Prostate gland (tissue), 2 donors: ENCODE results near the gene ZSCAN21. TPM values are rescaled to one million over a fixed set of nuclear protein-coding genes. Genes with fewer than 3 reads are reported as not detected.
A peak's percentile ranks its signal among the peaks of the same experiment; 100 is the strongest.

Source experiments
- DNase-seq: peaks from one replicate; pipeline ENCODE4 v3.0.0-alpha.2; 2019; ENCODE audit warnings: low spot score
- H3K27ac ChIP-seq, 2 donors: fragments of 200-600 bp; sonication (generic); 2 replicates each; pipeline ENCODE4 v1.5.1; 2017 to 2019
- H3K27me3 ChIP-seq: fragments of 200-600 bp; sonication (generic); replicated peaks from 2 replicates; pipeline ENCODE4 v1.5.1; 2019; ENCODE audit not compliant: insufficient read depth
- H3K36me3 ChIP-seq, 2 donors: fragments of 200-600 bp; sonication (generic); 1 replicate in 1 of 2; 2 replicates in 1 of 2; pipeline versions ENCODE4 v1.5.1 to v1.8.1; 2017 to 2019
- H3K4me1 ChIP-seq: fragments of 200-600 bp; sonication (generic); replicated peaks from 2 replicates; pipeline ENCODE4 v1.5.1; 2019
- H3K4me3 ChIP-seq, 2 donors: fragments of 200-600 bp; sonication (generic); 2 replicates each; pipeline ENCODE4 v1.5.1; 2017 to 2019
- H3K9me3 ChIP-seq: fragments of 200-600 bp; sonication (generic); 2 replicates; pipeline ENCODE4 v1.5.1; 2017
- CTCF ChIP-seq, 4 experiments: fragments of 200-600 bp in 2 of 4; fragments of 450-650 bp in 2 of 4; sonication (generic) in 2 of 4; IDR thresholded peaks; 1 replicate in 3 of 4; 2 replicates in 1 of 4; pipeline ENCODE4 v1.5.1; 2016 to 2019; ENCODE audit warnings: antibody characterized with exemption in 4 of 4, mild to moderate bottlenecking in 2 of 4, moderate library complexity in 2 of 4
- POLR2A ChIP-seq: fragments of 450-650 bp; IDR thresholded peaks from one replicate; pipeline ENCODE4 v1.6.1; 2016; ENCODE audit warnings: antibody characterized with exemption, mild to moderate bottlenecking
- POLR2AphosphoS5 ChIP-seq: sonication (generic); formaldehyde crosslinking; IDR thresholded peaks from one replicate; pipeline ENCODE4 v1.6.1; 2017; ENCODE audit warnings: antibody characterized with exemption
- WGBS: methylation state at CpG from one replicate; pipeline ENCODE4 v1.1.5; 2018; 5-methylcytosine and 5-hydroxymethylcytosine counted together
- intact Hi-C: fragments of 100-400 bp; cut with DNase I; formaldehyde crosslinking; loops from one replicate; pipeline ENCODE4 v1.14.2; 2022
- total RNA-seq, 2 donors: library from RNA; depleted of rRNA; stranded (reverse); fragments of >200 nt; gene quantifications; one replicate each; pipeline ENCODE4 v1.1.0, GENCODE V29; 2016

The ZSCAN21 gene
- total RNA-seq, 2 donors from 2014 or later: 24.6 to 38.0 TPM

GRCh38 chr7:100087055-100087750 lies 37.6 kb downstream of the ZSCAN21 start:
- Histone ChIP-seq H3K27ac (no peak overlapping the region), H3K27me3 (no peaks in the 10 kb centered on the region), H3K36me3 (peaks cover 0 to 13% of the 10 kb centered on the region in 2 donors), H3K9me3 (no peaks in the 10 kb centered on the region), H3K4me3 (no peak overlapping the region), H3K4me1 (peaks cover 4% of the 10 kb centered on the region)
- WGBS: 84% methylated on average over 10 of the region's 10 CpGs
- intact Hi-C loops: loop anchor here (5.0 kb wide), 1 partner anchor 40 kb away; the partner anchor contains the start of gene MBLAC1
- no peak for DNase-seq
- TF ChIP-seq POLR2AphosphoS5: no peak
- no peak for TF ChIP-seq POLR2A

GRCh38 chr7:100088095-100088620 lies 38.6 kb downstream of the ZSCAN21 start:
- peak overlapping the region; percentile 87 to 94 for H3K4me3 ChIP-seq
- peaks cover 0 to 23% of the 10 kb centered on the region in 2 donors for H3K36me3 ChIP-seq
- 74% methylated on average over 11 of the region's 11 CpGs for WGBS
- peaks cover 4% of the 10 kb centered on the region for H3K4me1 ChIP-seq
- peak overlapping the region; percentile 83 to 86 for H3K27ac ChIP-seq
- TF ChIP-seq CTCF (IDR thresholded peaks at IDR 0.05): no peak
- TF ChIP-seq POLR2A: no peak
- no peak for TF ChIP-seq POLR2AphosphoS5
- no peak for DNase-seq
- no peaks in the 10 kb centered on the region for H3K9me3 ChIP-seq
- intact Hi-C loops: loop anchor here (5.0 kb wide), 1 partner anchor 39 kb away; the partner anchor contains the start of gene MBLAC1
- H3K27me3 ChIP-seq: no peaks in the 10 kb centered on the region

- Histone ChIP-seq H3K36me3 (peaks cover 0 to 27% of the 10 kb centered on the region in 2 donors), H3K4me1 (peaks cover 4% of the 10 kb centered on the region), H3K9me3 (no peaks in the 10 kb centered on the region), H3K4me3 (peak within 1 kb of the TSS; percentile 87 to 94), H3K27ac (peak within 1 kb of the TSS; percentile 83 to 86), H3K27me3 (no peaks in the 10 kb centered on the region)
- under 1% methylated on average over 67 of the region's 68 CpGs for WGBS
- DNase-seq: peak; percentile 72
- intact Hi-C loops: loop anchor here (5.0 kb wide), 1 partner anchor 38 kb away; the partner anchor contains the start of gene MBLAC1
- TF ChIP-seq POLR2A: no peak
- peak in 2 of 4 experiments; percentile 3 to 31 for TF ChIP-seq CTCF (IDR thresholded peaks at IDR 0.05)
- peak; percentile 89 for TF ChIP-seq POLR2AphosphoS5
Observed at GRCh38 chr7:100088621-100089457, 39.3 kb downstream of the ZSCAN21 start, which contains the start of gene COPS6. TSS of gene COPS6 (plus strand) at chr7:100088969. CDS start at chr7:100088991, 22 bp downstream.

- intact Hi-C loops: loop anchor here (5.0 kb wide), 1 partner anchor 38 kb away; the partner anchor contains the start of gene MBLAC1
- Histone ChIP-seq H3K27me3 (no peaks in the 10 kb centered on the region), H3K9me3 (no peaks in the 10 kb centered on the region), H3K4me3 (peak overlapping the region; percentile 87 to 94), H3K36me3 (peaks cover 0 to 33% of the 10 kb centered on the region in 2 donors), H3K27ac (peak overlapping the region in 1 of 2 donors; percentile 86), H3K4me1 (peaks cover 4% of the 10 kb centered on the region)
- no peak for TF ChIP-seq CTCF (IDR thresholded peaks at IDR 0.05)
- no peak for TF ChIP-seq POLR2AphosphoS5
- TF ChIP-seq POLR2A: no peak
- WGBS: 27% methylated on average over 7 of the region's 7 CpGs
- DNase-seq: no peak
Observed at GRCh38 chr7:100089458-100090196, 40.1 kb downstream of the ZSCAN21 start.
